HG03342 (cell line): ENCODE measurements around the gene PRKAR1A.

Experiments used
- ATAC-seq: cut with Tn5 transposase; IDR thresholded peaks from one replicate; pipeline ENCODE4 v1.9.1; 2021; ENCODE audit warnings: mild to moderate bottlenecking, moderate library complexity; ENCODE audit not compliant: unreplicated experiment

The PRKAR1A gene

GRCh38 chr17:68598545-68598961 is 86.3 kb downstream of the PRKAR1A start:
- no peak for ATAC-seq

GRCh38 chr17:68599091-68599490 is 86.9 kb downstream of the PRKAR1A start:
- ATAC-seq: no peak

- ATAC-seq: no peak
Measured at GRCh38 chr17:68599552-68600066, 87.4 kb downstream of the PRKAR1A start.

GRCh38 chr17:68600067-68600930 is 88.1 kb downstream of the PRKAR1A start:
- ATAC-seq: no peak
